ENCODE data around the gene NPAS3.

DNA sequence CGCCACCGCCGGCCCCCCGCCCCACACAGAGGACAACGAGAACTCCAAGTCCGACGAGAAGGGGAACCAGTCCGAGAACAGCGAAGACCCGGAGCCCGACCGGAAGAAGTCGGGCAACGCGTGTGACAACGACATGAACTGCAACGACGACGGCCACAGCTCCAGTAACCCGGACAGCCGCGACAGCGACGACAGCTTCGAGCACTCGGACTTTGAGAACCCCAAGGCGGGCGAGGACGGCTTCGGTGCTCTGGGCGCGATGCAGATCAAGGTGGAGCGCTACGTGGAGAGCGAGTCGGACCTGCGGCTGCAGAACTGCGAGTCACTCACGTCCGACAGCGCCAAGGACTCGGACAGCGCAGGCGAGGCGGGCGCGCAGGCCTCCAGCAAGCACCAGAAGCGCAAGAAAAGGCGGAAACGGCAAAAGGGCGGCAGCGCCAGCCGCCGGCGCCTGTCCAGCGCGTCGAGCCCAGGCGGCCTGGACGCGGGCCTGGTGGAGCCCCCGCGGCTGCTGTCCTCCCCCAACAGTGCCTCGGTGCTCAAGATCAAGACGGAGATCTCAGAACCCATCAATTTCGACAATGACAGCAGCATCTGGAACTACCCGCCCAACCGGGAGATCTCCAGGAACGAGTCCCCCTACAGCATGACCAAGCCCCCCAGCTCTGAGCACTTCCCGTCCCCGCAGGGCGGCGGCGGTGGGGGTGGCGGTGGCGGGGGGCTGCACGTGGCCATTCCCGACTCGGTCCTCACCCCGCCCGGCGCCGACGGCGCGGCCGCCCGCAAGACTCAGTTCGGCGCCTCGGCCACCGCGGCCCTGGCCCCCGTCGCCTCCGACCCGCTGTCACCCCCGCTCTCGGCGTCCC, 861.3 kb downstream of the NPAS3 start:
- TF ChIP-seq CTCF (IDR thresholded peaks at IDR 0.05) (no peak), POLR2A (IDR thresholded peaks at IDR 0.05) (no peak)
